ENCODE results near the gene C10orf143.
A peak's percentile ranks its signal among the peaks of the same experiment; 100 is the strongest.

The C10orf143 gene

GRCh38 chr10:130110246-130111112 lies at the start of gene C10orf143 (continued):
- TF ChIP-seq ZNF274 (IDR thresholded peaks at IDR 0.05; ENCODE audit: low read length) = no peak
- TF ChIP-seq ZNF274 (tag by site-specific recombination; IDR thresholded peaks at IDR 0.05; ENCODE audit: borderline replicate concordance) = no peak
- TF ChIP-seq ZNF146 (tag by site-specific recombination; IDR thresholded peaks at IDR 0.05) = no peak
- no peak for TF ChIP-seq ZNF37A (tag by site-specific recombination; IDR thresholded peaks at IDR 0.05)
- TF ChIP-seq ZNF248 (tag by site-specific recombination; IDR thresholded peaks at IDR 0.05) = no peak
- no peak for TF ChIP-seq ZNF18 (tag by site-specific recombination; IDR thresholded peaks at IDR 0.05)
- TF ChIP-seq ZFP69B (tag by site-specific recombination; IDR thresholded peaks at IDR 0.05) = peak; percentile 56; the same call in 1 of the 2 replicates
- peak; percentile 86 for TF ChIP-seq ZNF660 (tag by site-specific recombination; IDR thresholded peaks at IDR 0.05)
- TF ChIP-seq ZNF791 (tag by site-specific recombination; IDR thresholded peaks at IDR 0.05) = no peak
- peak; percentile 42; the same call in 1 of the 2 replicates for TF ChIP-seq ZNF629 (tag by site-specific recombination; IDR thresholded peaks at IDR 0.05)
- TF ChIP-seq MEIS1 (CRISPR knock-in tag; IDR thresholded peaks at IDR 0.05; ENCODE audit: borderline replicate concordance) = no peak
- no peak; the same call in 1 of the 2 replicates for TF ChIP-seq ZNF518A (tag by site-specific recombination; conservative IDR thresholded peaks at IDR 0.05; ENCODE audit: low read depth)
- TF ChIP-seq, protein P1, sequence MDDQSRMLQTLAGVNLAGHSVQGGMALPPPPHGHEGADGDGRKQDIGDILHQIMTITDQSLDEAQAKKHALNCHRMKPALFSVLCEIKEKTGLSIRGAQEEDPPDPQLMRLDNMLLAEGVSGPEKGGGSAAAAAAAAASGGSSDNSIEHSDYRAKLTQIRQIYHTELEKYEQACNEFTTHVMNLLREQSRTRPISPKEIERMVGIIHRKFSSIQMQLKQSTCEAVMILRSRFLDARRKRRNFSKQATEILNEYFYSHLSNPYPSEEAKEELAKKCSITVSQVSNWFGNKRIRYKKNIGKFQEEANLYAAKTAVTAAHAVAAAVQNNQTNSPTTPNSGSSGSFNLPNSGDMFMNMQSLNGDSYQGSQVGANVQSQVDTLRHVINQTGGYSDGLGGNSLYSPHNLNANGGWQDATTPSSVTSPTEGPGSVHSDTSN (CRISPR knock-in tag; IDR thresholded peaks at IDR 0.05) = no peak
- TF ChIP-seq ZNF335 (tag by site-specific recombination; conservative IDR thresholded peaks at IDR 0.05) = peak; percentile 97
- TF ChIP-seq, protein P2, sequence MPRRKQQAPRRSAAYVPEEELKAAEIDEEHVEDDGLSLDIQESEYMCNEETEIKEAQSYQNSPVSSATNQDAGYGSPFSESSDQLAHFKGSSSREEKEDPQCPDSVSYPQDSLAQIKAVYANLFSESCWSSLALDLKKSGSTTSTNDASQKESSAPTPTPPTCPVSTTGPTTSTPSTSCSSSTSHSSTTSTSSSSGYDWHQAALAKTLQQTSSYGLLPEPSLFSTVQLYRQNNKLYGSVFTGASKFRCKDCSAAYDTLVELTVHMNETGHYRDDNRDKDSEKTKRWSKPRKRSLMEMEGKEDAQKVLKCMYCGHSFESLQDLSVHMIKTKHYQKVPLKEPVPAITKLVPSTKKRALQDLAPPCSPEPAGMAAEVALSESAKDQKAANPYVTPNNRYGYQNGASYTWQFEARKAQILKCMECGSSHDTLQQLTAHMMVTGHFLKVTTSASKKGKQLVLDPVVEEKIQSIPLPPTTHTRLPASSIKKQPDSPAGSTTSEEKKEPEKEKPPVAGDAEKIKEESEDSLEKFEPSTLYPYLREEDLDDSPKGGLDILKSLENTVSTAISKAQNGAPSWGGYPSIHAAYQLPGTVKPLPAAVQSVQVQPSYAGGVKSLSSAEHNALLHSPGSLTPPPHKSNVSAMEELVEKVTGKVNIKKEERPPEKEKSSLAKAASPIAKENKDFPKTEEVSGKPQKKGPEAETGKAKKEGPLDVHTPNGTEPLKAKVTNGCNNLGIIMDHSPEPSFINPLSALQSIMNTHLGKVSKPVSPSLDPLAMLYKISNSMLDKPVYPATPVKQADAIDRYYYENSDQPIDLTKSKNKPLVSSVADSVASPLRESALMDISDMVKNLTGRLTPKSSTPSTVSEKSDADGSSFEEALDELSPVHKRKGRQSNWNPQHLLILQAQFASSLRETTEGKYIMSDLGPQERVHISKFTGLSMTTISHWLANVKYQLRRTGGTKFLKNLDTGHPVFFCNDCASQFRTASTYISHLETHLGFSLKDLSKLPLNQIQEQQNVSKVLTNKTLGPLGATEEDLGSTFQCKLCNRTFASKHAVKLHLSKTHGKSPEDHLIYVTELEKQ (tag by site-specific recombination; IDR thresholded peaks at IDR 0.05; ENCODE audit: borderline replicate concordance) = no peak
- TF ChIP-seq ZNF423 (tag by site-specific recombination; IDR thresholded peaks at IDR 0.05) = no peak
- TF ChIP-seq ZNF654 (tag by site-specific recombination; IDR thresholded peaks at IDR 0.05; ENCODE audit: low read depth) = no peak
- no peak for TF ChIP-seq ZNF23 (tag by site-specific recombination; IDR thresholded peaks at IDR 0.05; ENCODE audit: borderline replicate concordance)
- TF ChIP-seq ZNF394 (tag by site-specific recombination; IDR thresholded peaks at IDR 0.05; ENCODE audit: borderline replicate concordance) = peak; percentile 95
- no peak for TF ChIP-seq ZNF366 (tag by site-specific recombination; conservative IDR thresholded peaks at IDR 0.05)
- TF ChIP-seq, protein P3, sequence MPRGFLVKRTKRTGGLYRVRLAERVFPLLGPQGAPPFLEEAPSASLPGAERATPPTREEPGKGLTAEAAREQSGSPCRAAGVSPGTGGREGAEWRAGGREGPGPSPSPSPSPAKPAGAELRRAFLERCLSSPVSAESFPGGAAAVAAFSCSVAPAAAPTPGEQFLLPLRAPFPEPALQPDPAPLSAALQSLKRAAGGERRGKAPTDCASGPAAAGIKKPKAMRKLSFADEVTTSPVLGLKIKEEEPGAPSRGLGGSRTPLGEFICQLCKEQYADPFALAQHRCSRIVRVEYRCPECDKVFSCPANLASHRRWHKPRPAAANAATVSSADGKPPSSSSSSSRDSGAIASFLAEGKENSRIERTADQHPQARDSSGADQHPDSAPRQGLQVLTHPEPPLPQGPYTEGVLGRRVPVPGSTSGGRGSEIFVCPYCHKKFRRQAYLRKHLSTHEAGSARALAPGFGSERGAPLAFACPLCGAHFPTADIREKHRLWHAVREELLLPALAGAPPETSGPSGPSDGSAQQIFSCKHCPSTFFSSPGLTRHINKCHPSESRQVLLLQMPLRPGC (tag by site-specific recombination; IDR thresholded peaks at IDR 0.05) = peak; percentile 61
- peak; percentile 82 for TF ChIP-seq ZSCAN30 (tag by site-specific recombination; IDR thresholded peaks at IDR 0.05)
- no peak; the same call in 1 of the 2 replicates for TF ChIP-seq TRIM28 (IDR thresholded peaks at IDR 0.05; ENCODE audit: borderline replicate concordance, low read length)
- TF ChIP-seq ZNF549 (tag by site-specific recombination; IDR thresholded peaks at IDR 0.05) = no peak
- TF ChIP-seq ZBTB48 (tag by site-specific recombination; IDR thresholded peaks at IDR 0.05) = peak; percentile 78
- TF ChIP-seq ZNF311 (tag by site-specific recombination; IDR thresholded peaks at IDR 0.05; ENCODE audit: borderline replicate concordance) = no peak

Data from HEK293 (cell line).